Prostate gland (tissue), 2 donors: Measurements from ENCODE around the gene ASB18. TPM values are rescaled to one million over a fixed set of nuclear protein-coding genes. Genes with fewer than 3 reads are reported as not detected.

Experiments
- DNase-seq: peaks from one replicate; pipeline ENCODE4 v3.0.0-alpha.2; 2019; ENCODE audit warnings: low spot score
- H3K27ac ChIP-seq, 2 donors: fragments of 200-600 bp; sonication (generic); 2 replicates each; pipeline ENCODE4 v1.5.1; 2017 to 2019
- H3K27me3 ChIP-seq: fragments of 200-600 bp; sonication (generic); replicated peaks from 2 replicates; pipeline ENCODE4 v1.5.1; 2019; ENCODE audit not compliant: insufficient read depth
- H3K36me3 ChIP-seq, 2 donors: fragments of 200-600 bp; sonication (generic); 1 replicate in 1 of 2; 2 replicates in 1 of 2; pipeline versions ENCODE4 v1.5.1 to v1.8.1; 2017 to 2019
- H3K4me1 ChIP-seq: fragments of 200-600 bp; sonication (generic); replicated peaks from 2 replicates; pipeline ENCODE4 v1.5.1; 2019
- H3K4me3 ChIP-seq, 2 donors: fragments of 200-600 bp; sonication (generic); 2 replicates each; pipeline ENCODE4 v1.5.1; 2017 to 2019
- H3K9me3 ChIP-seq: fragments of 200-600 bp; sonication (generic); 2 replicates; pipeline ENCODE4 v1.5.1; 2017
- POLR2A ChIP-seq: fragments of 450-650 bp; IDR thresholded peaks from one replicate; pipeline ENCODE4 v1.6.1; 2016; ENCODE audit warnings: antibody characterized with exemption, mild to moderate bottlenecking
- POLR2AphosphoS5 ChIP-seq: sonication (generic); formaldehyde crosslinking; IDR thresholded peaks from one replicate; pipeline ENCODE4 v1.6.1; 2017; ENCODE audit warnings: antibody characterized with exemption
- WGBS: methylation state at CpG from one replicate; pipeline ENCODE4 v1.1.5; 2018; 5-methylcytosine and 5-hydroxymethylcytosine counted together
- intact Hi-C: fragments of 100-400 bp; cut with DNase I; formaldehyde crosslinking; loops from one replicate; pipeline ENCODE4 v1.14.2; 2022
- total RNA-seq, 2 donors: library from RNA; depleted of rRNA; stranded (reverse); fragments of >200 nt; gene quantifications; one replicate each; pipeline ENCODE4 v1.1.0, GENCODE V29; 2016
- TF ChIP-seq, protein P1 (sequence below), 4 experiments: fragments of 200-600 bp in 2 of 4; fragments of 450-650 bp in 2 of 4; sonication (generic) in 2 of 4; IDR thresholded peaks; 1 replicate in 3 of 4; 2 replicates in 1 of 4; pipeline ENCODE4 v1.5.1; 2016 to 2019; ENCODE audit warnings: antibody characterized with exemption in 4 of 4, mild to moderate bottlenecking in 2 of 4, moderate library complexity in 2 of 4

ASB18 gene
- total RNA-seq, 2 donors from 2014 or later: not detected

DNA sequence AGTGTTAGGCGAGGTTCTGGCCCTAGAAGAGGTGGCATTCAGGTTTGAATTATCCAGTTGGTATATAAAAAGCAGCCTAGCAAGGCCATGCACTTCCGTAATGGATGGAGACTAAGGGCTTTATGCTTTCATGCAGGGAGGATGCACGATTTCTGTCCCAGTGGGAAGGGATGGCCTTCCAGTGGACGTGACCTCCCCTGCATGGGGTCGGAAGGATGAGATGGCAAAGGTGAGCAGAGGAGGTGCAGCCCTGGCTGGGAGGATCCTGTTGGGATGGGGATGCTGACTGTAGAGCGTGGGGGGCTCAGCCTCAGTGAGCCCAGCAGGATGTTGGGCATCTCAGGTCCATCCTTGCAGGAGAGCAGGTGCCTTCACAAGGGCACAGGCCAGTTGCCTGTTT is 4.8 kb downstream of the ASB18 start:
- no peak for DNase-seq
- Histone ChIP-seq H3K27ac (no peak overlapping the region), H3K9me3 (no peaks in the 10 kb centered on the region), H3K27me3 (peaks cover 2% of the 10 kb centered on the region), H3K36me3 (no peaks in the 10 kb centered on the region), H3K4me3 (no peak overlapping the region), H3K4me1 (no peaks in the 10 kb centered on the region)
- TF ChIP-seq POLR2A: no peak
- TF ChIP-seq, protein P1, sequence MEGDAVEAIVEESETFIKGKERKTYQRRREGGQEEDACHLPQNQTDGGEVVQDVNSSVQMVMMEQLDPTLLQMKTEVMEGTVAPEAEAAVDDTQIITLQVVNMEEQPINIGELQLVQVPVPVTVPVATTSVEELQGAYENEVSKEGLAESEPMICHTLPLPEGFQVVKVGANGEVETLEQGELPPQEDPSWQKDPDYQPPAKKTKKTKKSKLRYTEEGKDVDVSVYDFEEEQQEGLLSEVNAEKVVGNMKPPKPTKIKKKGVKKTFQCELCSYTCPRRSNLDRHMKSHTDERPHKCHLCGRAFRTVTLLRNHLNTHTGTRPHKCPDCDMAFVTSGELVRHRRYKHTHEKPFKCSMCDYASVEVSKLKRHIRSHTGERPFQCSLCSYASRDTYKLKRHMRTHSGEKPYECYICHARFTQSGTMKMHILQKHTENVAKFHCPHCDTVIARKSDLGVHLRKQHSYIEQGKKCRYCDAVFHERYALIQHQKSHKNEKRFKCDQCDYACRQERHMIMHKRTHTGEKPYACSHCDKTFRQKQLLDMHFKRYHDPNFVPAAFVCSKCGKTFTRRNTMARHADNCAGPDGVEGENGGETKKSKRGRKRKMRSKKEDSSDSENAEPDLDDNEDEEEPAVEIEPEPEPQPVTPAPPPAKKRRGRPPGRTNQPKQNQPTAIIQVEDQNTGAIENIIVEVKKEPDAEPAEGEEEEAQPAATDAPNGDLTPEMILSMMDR (IDR thresholded peaks at IDR 0.05): no peak
- TF ChIP-seq POLR2AphosphoS5: no peak
- intact Hi-C loops: no loop called here
- WGBS: 87% methylated on average over 6 of the region's 6 CpGs

DNA sequence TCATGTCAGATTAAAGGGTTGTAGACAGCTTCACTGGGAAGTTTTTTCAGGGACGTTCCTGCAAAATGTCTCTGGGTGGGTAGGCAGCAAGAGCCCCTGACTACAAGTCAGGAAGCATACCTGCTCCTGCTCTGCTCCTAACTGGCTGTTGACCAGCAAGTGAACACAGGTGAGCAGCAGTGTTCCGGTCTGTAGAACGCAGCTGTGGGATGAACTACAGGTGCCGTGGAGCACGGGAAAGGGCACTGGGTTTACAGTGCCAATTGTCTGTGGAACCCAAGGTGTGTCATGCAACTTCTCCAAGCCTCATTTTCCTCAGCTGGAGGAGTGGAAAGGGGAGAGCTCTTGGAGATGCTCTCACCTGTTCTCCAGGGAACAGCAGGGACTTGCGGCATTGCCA is 6.6 kb downstream of the ASB18 start:
- no peaks in the 10 kb centered on the region for H3K4me1 ChIP-seq
- no peak overlapping the region for H3K4me3 ChIP-seq
- no peak for TF ChIP-seq POLR2A
- TF ChIP-seq, protein P1 (IDR thresholded peaks at IDR 0.05): no peak
- TF ChIP-seq POLR2AphosphoS5: no peak
- no peaks in the 10 kb centered on the region for H3K9me3 ChIP-seq
- intact Hi-C loops: no loop called here
- 70% methylated on average over 6 of the region's 6 CpGs for WGBS
- no peaks in the 10 kb centered on the region for H3K36me3 ChIP-seq
- no peak for DNase-seq
- H3K27ac ChIP-seq: no peak overlapping the region
- H3K27me3 ChIP-seq: peaks cover 2% of the 10 kb centered on the region

DNA sequence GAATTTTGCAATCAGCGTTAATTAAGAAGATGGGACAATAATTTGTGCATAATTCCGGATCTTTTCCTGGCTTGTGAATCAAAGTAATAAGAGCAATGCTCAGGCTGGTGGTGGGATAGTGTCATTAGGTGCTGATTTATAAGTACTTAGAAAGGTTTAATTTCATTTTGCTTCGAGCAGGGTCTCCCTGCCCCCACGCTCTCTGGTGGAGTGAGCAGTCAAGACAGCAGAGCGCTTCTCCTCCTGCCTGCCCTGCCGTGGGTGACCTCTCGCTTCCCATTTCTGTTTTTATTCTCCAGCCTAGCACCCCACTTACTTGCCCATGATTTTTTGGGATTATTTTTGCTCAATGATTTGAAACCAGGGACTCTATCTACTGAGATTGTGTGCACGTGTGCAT is 7.1 kb downstream of the ASB18 start:
- TF ChIP-seq, protein P1 (IDR thresholded peaks at IDR 0.05): no peak
- TF ChIP-seq POLR2AphosphoS5: no peak
- no peak for TF ChIP-seq POLR2A
- Histone ChIP-seq H3K9me3 (no peaks in the 10 kb centered on the region), H3K27ac (no peak overlapping the region), H3K36me3 (no peaks in the 10 kb centered on the region), H3K4me1 (no peaks in the 10 kb centered on the region), H3K27me3 (peaks cover 2% of the 10 kb centered on the region), H3K4me3 (no peak overlapping the region)
- intact Hi-C loops: no loop called here
- 57% methylated on average over 8 of the region's 8 CpGs for WGBS
- DNase-seq: no peak

DNA sequence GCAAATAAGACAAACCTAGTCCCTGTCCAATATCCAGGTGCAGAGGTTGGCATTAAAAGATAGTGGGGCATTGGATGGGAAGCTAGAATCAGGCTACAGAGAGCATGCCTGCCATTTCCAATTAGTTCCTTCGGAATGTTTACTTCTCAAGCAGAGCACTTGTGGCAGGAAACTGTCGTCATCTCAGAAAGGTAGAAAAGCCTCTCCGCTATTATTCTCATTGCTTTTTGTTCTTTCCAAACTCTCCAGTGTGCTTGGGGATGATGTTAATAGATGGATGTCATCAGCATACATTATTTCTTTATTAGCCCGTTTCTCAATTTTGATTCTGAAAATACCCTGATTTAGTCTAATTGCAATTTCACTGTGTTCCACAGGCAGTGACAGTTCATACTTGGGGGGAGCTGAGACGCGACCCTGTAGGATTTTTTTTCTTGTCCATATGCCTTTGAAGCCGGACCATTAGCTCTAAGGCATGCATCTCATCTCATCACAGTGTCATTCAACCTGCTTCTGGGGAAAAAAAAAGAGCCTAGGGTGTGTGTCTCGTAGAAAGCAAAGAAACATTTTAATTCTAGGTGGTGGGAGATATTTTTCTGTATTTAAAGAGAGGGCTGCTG is 7.7 kb downstream of the ASB18 start:
- no peak overlapping the region for H3K4me3 ChIP-seq
- no peaks in the 10 kb centered on the region for H3K4me1 ChIP-seq
- WGBS: 32% methylated on average over 8 of the region's 8 CpGs
- H3K27ac ChIP-seq: no peak overlapping the region
- H3K27me3 ChIP-seq: peaks cover 2% of the 10 kb centered on the region
- H3K9me3 ChIP-seq: no peaks in the 10 kb centered on the region
- no peaks in the 10 kb centered on the region for H3K36me3 ChIP-seq
- TF ChIP-seq POLR2A (no peak), POLR2AphosphoS5 (no peak)
- TF ChIP-seq, protein P1 (IDR thresholded peaks at IDR 0.05): no peak
- intact Hi-C loops: no loop called here
- no peak for DNase-seq

DNA sequence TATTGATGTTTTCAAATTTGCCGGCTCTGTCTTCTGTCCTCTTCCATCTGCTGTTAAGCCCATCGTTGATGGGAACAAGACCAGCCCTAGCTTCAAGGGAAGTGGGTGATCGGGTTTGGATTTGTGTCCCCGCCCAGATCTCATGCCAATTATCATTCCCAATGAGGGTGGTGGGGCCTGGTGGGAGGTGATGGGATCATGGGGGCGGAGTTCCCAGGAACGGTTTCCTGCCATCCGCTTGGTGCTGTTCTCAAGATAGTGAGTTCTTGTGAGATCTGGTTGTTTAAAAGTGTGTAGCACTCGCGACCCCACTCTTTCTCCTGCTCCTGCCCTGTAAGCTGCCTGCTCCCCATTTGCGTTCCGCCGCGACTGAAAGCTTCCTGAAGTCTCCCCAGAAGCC is 9.5 kb downstream of the ASB18 start:
- peaks cover 2% of the 10 kb centered on the region for H3K27me3 ChIP-seq
- H3K36me3 ChIP-seq: no peaks in the 10 kb centered on the region
- TF ChIP-seq POLR2AphosphoS5 (no peak), POLR2A (no peak)
- WGBS: 81% methylated on average over 13 of the region's 13 CpGs
- H3K4me1 ChIP-seq: no peaks in the 10 kb centered on the region
- H3K4me3 ChIP-seq: no peak overlapping the region
- H3K27ac ChIP-seq: no peak overlapping the region
- no peak for DNase-seq
- no peaks in the 10 kb centered on the region for H3K9me3 ChIP-seq
- intact Hi-C loops: no loop called here
